ENCODE measurements around the gene AIDA. TPM values are rescaled to one million over a fixed set of nuclear protein-coding genes. Genes with fewer than 3 reads are reported as not detected.

AIDA gene
- total RNA-seq, 1 experiment from 2014 or later, result 92.8 TPM

- H3K27ac Mint-ChIP-seq, result peak within 1 kb of the TSS in 2 of 3 experiments; percentile 45 to 88; a peak in 3 of 7 replicates
- WGBS (ENCODE audit: extremely low coverage, insufficient read length, low lambda C conversion rate), result no CpG with 5 or more reads among the region's 1 CpG
- TF ChIP-seq CTCF (conservative IDR thresholded peaks at IDR 0.05), result no peak
Measured at GRCh38 chr1:222736972-222737371, 24.7 kb upstream of the AIDA start, which contains the start of gene FAM177B. Gene FAM177B (plus strand): TSS chr1:222737202. CDS start chr1:222746546, 9,344 bp downstream.

More at GRCh38 chr1:222736972-222737371, 24.7 kb upstream of the AIDA start, which contains the start of gene FAM177B:
- Histone ChIP-seq H3K79me2 (ENCODE audit: insufficient read depth, low read length) (no peaks in the 10 kb centered on the region), H2BK15ac (ENCODE audit: low read depth, low read length) (no peak within 1 kb of the TSS), H2AK5ac (ENCODE audit: insufficient read length, low read length) (no peak within 1 kb of the TSS), H3K9ac (ENCODE audit: extremely low read depth, insufficient read length, low read length) (no peak within 1 kb of the TSS), H4K91ac (ENCODE audit: insufficient read length, low read depth, low read length) (no peak within 1 kb of the TSS), H3K56ac (ENCODE audit: insufficient read length, low read depth, low read length) (no peak within 1 kb of the TSS), H2BK12ac (ENCODE audit: insufficient read length, low read depth, low read length) (no peak within 1 kb of the TSS), H3K4me1 (ENCODE audit: insufficient read depth, low read length) (peaks cover 7% of the 10 kb centered on the region; the same call in 1 of the 2 replicates), H3K27me3 (ENCODE audit: insufficient read depth, low read length) (no peaks in the 10 kb centered on the region), H3K27ac (ENCODE audit: insufficient read length, low read depth, low read length) (no peak within 1 kb of the TSS), H3K4me2 (ENCODE audit: insufficient read depth, insufficient read length, low read length) (peak within 1 kb of the TSS; percentile 5), H2BK20ac (ENCODE audit: low read depth, low read length, poor library complexity, severe bottlenecking) (no peak within 1 kb of the TSS), H4K20me1 (ENCODE audit: control insufficient read depth, insufficient read depth, insufficient read length) (no peaks in the 10 kb centered on the region), H3K4ac (ENCODE audit: low read depth, low read length) (no peak within 1 kb of the TSS), H3K14ac (ENCODE audit: insufficient read depth, low read length) (no peak within 1 kb of the TSS), H3T11ph (ENCODE audit: low read length) (no peak within 1 kb of the TSS), H3K79me1 (ENCODE audit: insufficient read depth, low read depth, low read length, poor library complexity, severe bottlenecking) (no peaks in the 10 kb centered on the region), H4K5ac (ENCODE audit: insufficient read length, low read depth, low read length) (no peak within 1 kb of the TSS), H3K23me2 (ENCODE audit: insufficient read length, low read depth, low read length, poor library complexity, severe bottlenecking) (peaks cover 2% of the 10 kb centered on the region), H2BK120ac (ENCODE audit: low read depth, low read length, poor library complexity, severe bottlenecking) (no peak within 1 kb of the TSS), H2AFZ (ENCODE audit: low read length) (no peak within 1 kb of the TSS), H2BK5ac (ENCODE audit: insufficient read length, low read length) (no peak within 1 kb of the TSS), H3K9me3 (ENCODE audit: control insufficient read depth, low read depth, low read length) (no peaks in the 10 kb centered on the region), H4K8ac (replicated peaks; ENCODE audit: insufficient read length, low read depth, low read length) (no peak within 1 kb of the TSS), H3K18ac (ENCODE audit: insufficient read length, low read depth, low read length) (no peak within 1 kb of the TSS), H3K23ac (ENCODE audit: insufficient read length, low read depth, low read length) (no peak within 1 kb of the TSS)
- DNase-seq, result no peak
- peaks cover 3 to 9% of the 10 kb centered on the region in 2 experiments for H3K4me1 Mint-ChIP-seq
- H3K36me3 Mint-ChIP-seq (ENCODE audit: insufficient read depth in 1 of 3, low read depth in 3 of 3), result peaks cover 7 to 19% (median 16%) of the 10 kb centered on the region in 3 experiments; a peak in 6 of 7 replicates
- H3K27me3 Mint-ChIP-seq (ENCODE audit: low read depth), result no peaks in the 10 kb centered on the region
- peak within 1 kb of the TSS in 1 of 2 experiments; percentile 12; a peak in 2 of 5 replicates for H3K4me3 Mint-ChIP-seq
- no peaks in the 10 kb centered on the region for H3K9me3 Mint-ChIP-seq

All from H9 (cell line).